HG03575 (cell line): ENCODE results near the gene YJEFN3.

Experiments used
- ATAC-seq: cut with Tn5 transposase; IDR thresholded peaks from one replicate; pipeline ENCODE4 v1.9.1; 2021; ENCODE audit not compliant: unreplicated experiment, insufficient number of reproducible peaks, low FRiP score; ENCODE audit errors: extremely low read depth

YJEFN3 gene

GRCh38 chr19:19528721-19529490, at the start of gene YJEFN3:
YJEFN3 (plus strand) TSS chr19:19528911; CDS start chr19:19528933, 22 bp downstream.
- no peak for ATAC-seq

GRCh38 chr19:19480688-19481087, 48.0 kb upstream of the YJEFN3 start:
- ATAC-seq, result no peak

GRCh38 chr19:19482809-19483596, 45.7 kb upstream of the YJEFN3 start:
- ATAC-seq, result no peak

- ATAC-seq, result no peak
These were observed 43.3 kb upstream of the YJEFN3 start for GRCh38 chr19:19485161-19485997.

GRCh38 chr19:19485998-19486290, 42.8 kb upstream of the YJEFN3 start:
- no peak for ATAC-seq

GRCh38 chr19:19486343-19487076, 42.2 kb upstream of the YJEFN3 start:
- ATAC-seq, result no peak

GRCh38 chr19:19487077-19487949, 41.4 kb upstream of the YJEFN3 start:
- ATAC-seq, result no peak

- ATAC-seq, result no peak
These were observed 40.5 kb upstream of the YJEFN3 start for GRCh38 chr19:19487950-19488874.

- no peak for ATAC-seq
These were observed 39.6 kb upstream of the YJEFN3 start for GRCh38 chr19:19488875-19489690.

GRCh38 chr19:19489804-19490204, 38.9 kb upstream of the YJEFN3 start:
- ATAC-seq, result no peak

- no peak for ATAC-seq
These were observed 38.3 kb upstream of the YJEFN3 start for GRCh38 chr19:19490214-19490968.

GRCh38 chr19:19491321-19492025, 37.2 kb upstream of the YJEFN3 start:
- no peak for ATAC-seq

- ATAC-seq, result no peak
These were observed 36.6 kb upstream of the YJEFN3 start for GRCh38 chr19:19492026-19492610.

- ATAC-seq, result no peak
These were observed 34.7 kb upstream of the YJEFN3 start for GRCh38 chr19:19493841-19494546.
